ENCODE results near the gene UCHL1. TPM values are rescaled to one million over a fixed set of nuclear protein-coding genes. Genes with fewer than 3 reads are reported as not detected.
"Not testable (repeated sequence)": the region's sequence is repeated elsewhere in the genome, so short reads cannot be mapped to it uniquely, and the experiment has no call there.

Gene UCHL1
- polyA plus RNA-seq, 1 experiment: 1,743 TPM

- DNase-seq (ENCODE audit: low read depth): no peak
- POLR2A ChIA-PET: no interaction called here
- CTCF ChIA-PET: no interaction called here
- H3K27me3 ChIP-seq (ENCODE audit: control insufficient read depth, insufficient read depth, low read length): no peaks in the 10 kb centered on the region
- TF ChIP-seq, protein P1, sequence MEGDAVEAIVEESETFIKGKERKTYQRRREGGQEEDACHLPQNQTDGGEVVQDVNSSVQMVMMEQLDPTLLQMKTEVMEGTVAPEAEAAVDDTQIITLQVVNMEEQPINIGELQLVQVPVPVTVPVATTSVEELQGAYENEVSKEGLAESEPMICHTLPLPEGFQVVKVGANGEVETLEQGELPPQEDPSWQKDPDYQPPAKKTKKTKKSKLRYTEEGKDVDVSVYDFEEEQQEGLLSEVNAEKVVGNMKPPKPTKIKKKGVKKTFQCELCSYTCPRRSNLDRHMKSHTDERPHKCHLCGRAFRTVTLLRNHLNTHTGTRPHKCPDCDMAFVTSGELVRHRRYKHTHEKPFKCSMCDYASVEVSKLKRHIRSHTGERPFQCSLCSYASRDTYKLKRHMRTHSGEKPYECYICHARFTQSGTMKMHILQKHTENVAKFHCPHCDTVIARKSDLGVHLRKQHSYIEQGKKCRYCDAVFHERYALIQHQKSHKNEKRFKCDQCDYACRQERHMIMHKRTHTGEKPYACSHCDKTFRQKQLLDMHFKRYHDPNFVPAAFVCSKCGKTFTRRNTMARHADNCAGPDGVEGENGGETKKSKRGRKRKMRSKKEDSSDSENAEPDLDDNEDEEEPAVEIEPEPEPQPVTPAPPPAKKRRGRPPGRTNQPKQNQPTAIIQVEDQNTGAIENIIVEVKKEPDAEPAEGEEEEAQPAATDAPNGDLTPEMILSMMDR (IDR thresholded peaks at IDR 0.05; ENCODE audit: insufficient read depth, low read depth, low read length): no peak
- H3K36me3 ChIP-seq (ENCODE audit: control insufficient read depth, insufficient read depth, low read length): peaks cover 26% of the 10 kb centered on the region
- H3K4me3 ChIP-seq (ENCODE audit: low read depth, low read length): no peak overlapping the region
Observed at GRCh38 chr4:41264212-41264611, 7.5 kb downstream of the UCHL1 start.

DNA sequence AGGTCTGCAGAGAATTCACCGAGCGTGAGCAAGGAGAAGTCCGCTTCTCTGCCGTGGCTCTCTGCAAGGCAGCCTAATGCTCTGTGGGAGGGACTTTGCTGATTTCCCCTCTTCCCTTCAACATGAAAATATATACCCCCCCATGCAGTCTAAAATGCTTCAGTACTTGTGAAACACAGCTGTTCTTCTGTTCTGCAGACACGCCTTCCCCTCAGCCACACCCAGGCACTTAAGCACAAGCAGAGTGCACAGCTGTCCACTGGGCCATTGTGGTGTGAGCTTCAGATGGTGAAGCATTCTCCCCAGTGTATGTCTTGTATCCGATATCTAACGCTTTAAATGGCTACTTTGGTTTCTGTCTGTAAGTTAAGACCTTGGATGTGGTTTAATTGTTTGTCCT lies 11.3 kb downstream of the UCHL1 start:
- H3K36me3 ChIP-seq (ENCODE audit: control insufficient read depth, insufficient read depth, low read length): peaks cover 15% of the 10 kb centered on the region
- no peak overlapping the region for H3K4me3 ChIP-seq (ENCODE audit: low read depth, low read length)
- no peak for DNase-seq (ENCODE audit: low read depth)
- H3K27me3 ChIP-seq (ENCODE audit: control insufficient read depth, insufficient read depth, low read length): no peaks in the 10 kb centered on the region
- ChIA-PET POLR2A (no interaction called here), CTCF (interaction anchor here (0.6 to 1.2 kb wide), 3 partner anchors 9 to 13 kb away, joined by 3 to 4 read pairs (median 3); no protein-coding TSS in a partner anchor)
- TF ChIP-seq, protein P1 (IDR thresholded peaks at IDR 0.05; ENCODE audit: insufficient read depth, low read depth, low read length): no peak

- H3K4me3 ChIP-seq (ENCODE audit: low read depth, low read length): no peak overlapping the region
- no peaks in the 10 kb centered on the region for H3K27me3 ChIP-seq (ENCODE audit: control insufficient read depth, insufficient read depth, low read length)
- TF ChIP-seq, protein P1 (IDR thresholded peaks at IDR 0.05; ENCODE audit: insufficient read depth, low read depth, low read length): no peak
- CTCF ChIA-PET: interaction anchor here (0.7 to 1.2 kb wide), 2 partner anchors 12 to 271 kb away, joined by 4 to 7 read pairs; no protein-coding TSS in a partner anchor
- H3K36me3 ChIP-seq (ENCODE audit: control insufficient read depth, insufficient read depth, low read length): peaks cover 10% of the 10 kb centered on the region
- POLR2A ChIA-PET: no interaction called here
- DNase-seq (ENCODE audit: low read depth): no peak
Observed at GRCh38 chr4:41268721-41269517, 12.2 kb downstream of the UCHL1 start.

DNA sequence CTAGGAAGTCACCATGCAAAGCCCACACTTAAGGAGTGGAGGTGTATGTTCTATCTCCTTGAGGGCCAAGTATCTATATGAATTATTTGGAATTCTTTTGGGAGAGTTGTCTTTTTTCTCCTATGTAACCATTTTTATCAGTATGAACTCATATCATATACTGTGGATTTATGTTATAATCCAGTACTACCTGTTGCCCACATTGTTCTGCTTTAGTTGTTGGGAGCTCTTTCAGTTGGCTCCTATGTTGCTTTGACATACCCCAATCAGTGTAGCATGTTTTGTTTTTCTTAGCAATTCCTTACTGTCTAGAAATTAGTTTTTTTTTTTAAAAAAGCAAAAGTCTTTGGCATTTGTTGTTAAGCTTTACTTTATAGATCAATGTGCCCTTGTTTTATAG lies 13.0 kb downstream of the UCHL1 start:
- DNase-seq (ENCODE audit: low read depth): no peak
- H3K27me3 ChIP-seq (ENCODE audit: control insufficient read depth, insufficient read depth, low read length): no peaks in the 10 kb centered on the region
- CTCF ChIA-PET: interaction anchor here (0.7 kb wide), 1 partner anchor 272 kb away, joined by 7 read pairs; no protein-coding TSS in a partner anchor
- no peak overlapping the region for H3K4me3 ChIP-seq (ENCODE audit: low read depth, low read length)
- POLR2A ChIA-PET: no interaction called here
- TF ChIP-seq, protein P1 (IDR thresholded peaks at IDR 0.05; ENCODE audit: insufficient read depth, low read depth, low read length): no peak
- peaks cover 10% of the 10 kb centered on the region for H3K36me3 ChIP-seq (ENCODE audit: control insufficient read depth, insufficient read depth, low read length)

GRCh38 chr4:41275931-41276330 lies 19.2 kb downstream of the UCHL1 start:
- H3K4me3 ChIP-seq (ENCODE audit: low read depth, low read length); POLR2A ChIA-PET: not testable (repeated sequence)

More at GRCh38 chr4:41275931-41276330, 19.2 kb downstream of the UCHL1 start:
- H3K36me3 ChIP-seq (ENCODE audit: control insufficient read depth, insufficient read depth, low read length); H3K27me3 ChIP-seq (ENCODE audit: control insufficient read depth, insufficient read depth, low read length); DNase-seq (ENCODE audit: low read depth): not testable (repeated sequence)
- CTCF ChIA-PET: interaction anchor here (0.6 to 0.9 kb wide), 2 partner anchors 416 to 609 kb away, joined by 4 to 6 read pairs; no protein-coding TSS in a partner anchor

Measured in BJ (cell line).